Endothelial cell (in vitro differentiated cells): Measurements from ENCODE around the gene TMEM242. TPM values are rescaled to one million over a fixed set of nuclear protein-coding genes. Genes with fewer than 3 reads are reported as not detected.
A peak's percentile ranks its signal among the peaks of the same experiment; 100 is the strongest.

Source experiments
- DNase-seq: peaks from one replicate; pipeline ENCODE4 v3.0.0; 2021; ENCODE audit warnings: low spot score
- H3K27ac Mint-ChIP-seq: one replicate; pipeline ENCODE4 v1.8.0; 2021; ENCODE audit warnings: mixed read lengths, inconsistent platforms; ENCODE audit not compliant: unreplicated experiment
- H3K27me3 Mint-ChIP-seq: one replicate; pipeline ENCODE4 v1.8.0; 2021; ENCODE audit warnings: mild to moderate bottlenecking, moderate library complexity, mixed read lengths, inconsistent platforms; ENCODE audit not compliant: unreplicated experiment
- H3K36me3 Mint-ChIP-seq: one replicate; pipeline ENCODE4 v1.8.0; 2021; ENCODE audit warnings: mild to moderate bottlenecking, low read depth, mixed read lengths, inconsistent platforms; ENCODE audit not compliant: unreplicated experiment
- H3K4me1 Mint-ChIP-seq: one replicate; pipeline ENCODE4 v1.8.0; 2021; ENCODE audit warnings: mild to moderate bottlenecking, mixed read lengths, inconsistent platforms; ENCODE audit not compliant: unreplicated experiment
- H3K4me3 Mint-ChIP-seq: one replicate; pipeline ENCODE4 v1.8.0; 2021; ENCODE audit warnings: mild to moderate bottlenecking, mixed read lengths, inconsistent platforms; ENCODE audit not compliant: unreplicated experiment
- H3K9me3 Mint-ChIP-seq: one replicate; pipeline ENCODE4 v1.8.0; 2021; ENCODE audit warnings: mixed read lengths, inconsistent platforms; ENCODE audit not compliant: unreplicated experiment
- total RNA-seq: library from RNA; stranded (reverse); fragmentation: NEBNext Ultra II Directional; extraction: Animal tissue kit (Norgen Biotek cat#: 25700); gene quantifications from one replicate; pipeline ENCODE4 v1.2.1, GENCODE V29; 2021; ENCODE audit not compliant: unreplicated experiment
- TF ChIP-seq, protein P1 (sequence below): fragments of 200-600 bp; sonication (generic); IDR thresholded peaks from one replicate; pipeline ENCODE4 v1.5.0; 2021; ENCODE audit warnings: antibody characterized with exemption; ENCODE audit not compliant: unreplicated experiment

TMEM242 gene
- total RNA-seq, 1 donor from 2014 or later, result 10.8 TPM

DNA sequence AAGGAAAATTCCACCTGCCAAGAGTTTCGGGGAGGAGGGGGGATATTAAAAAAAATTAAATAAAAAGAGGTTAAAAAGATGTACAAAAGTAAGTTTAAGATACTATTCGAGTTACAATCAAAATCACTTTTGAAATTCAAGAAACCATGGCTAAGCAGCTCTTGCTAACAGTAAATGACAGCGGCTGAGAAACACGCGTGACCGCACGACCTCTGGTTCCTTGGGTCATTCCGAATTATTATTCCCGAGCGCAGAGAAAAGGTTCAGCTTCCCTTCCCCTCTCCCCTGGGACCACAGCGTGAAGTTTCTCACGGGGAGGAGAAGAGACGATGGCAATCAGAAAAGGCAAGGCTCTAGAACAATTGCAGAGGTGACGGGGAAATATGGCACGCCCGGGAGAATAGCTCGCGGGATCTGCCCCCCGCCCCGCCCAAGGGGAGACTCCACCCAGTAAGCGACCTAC is 496 bp downstream of the TMEM242 start:
- H3K27me3 Mint-ChIP-seq, result peaks cover 3% of the 10 kb centered on the region
- DNase-seq, result peak; percentile 80
- peaks cover 14% of the 10 kb centered on the region for H3K4me1 Mint-ChIP-seq
- H3K4me3 Mint-ChIP-seq, result peak overlapping the region; percentile 99
- peak overlapping the region; percentile 93 for H3K27ac Mint-ChIP-seq
- peaks cover 7% of the 10 kb centered on the region for H3K36me3 Mint-ChIP-seq
- TF ChIP-seq, protein P1, sequence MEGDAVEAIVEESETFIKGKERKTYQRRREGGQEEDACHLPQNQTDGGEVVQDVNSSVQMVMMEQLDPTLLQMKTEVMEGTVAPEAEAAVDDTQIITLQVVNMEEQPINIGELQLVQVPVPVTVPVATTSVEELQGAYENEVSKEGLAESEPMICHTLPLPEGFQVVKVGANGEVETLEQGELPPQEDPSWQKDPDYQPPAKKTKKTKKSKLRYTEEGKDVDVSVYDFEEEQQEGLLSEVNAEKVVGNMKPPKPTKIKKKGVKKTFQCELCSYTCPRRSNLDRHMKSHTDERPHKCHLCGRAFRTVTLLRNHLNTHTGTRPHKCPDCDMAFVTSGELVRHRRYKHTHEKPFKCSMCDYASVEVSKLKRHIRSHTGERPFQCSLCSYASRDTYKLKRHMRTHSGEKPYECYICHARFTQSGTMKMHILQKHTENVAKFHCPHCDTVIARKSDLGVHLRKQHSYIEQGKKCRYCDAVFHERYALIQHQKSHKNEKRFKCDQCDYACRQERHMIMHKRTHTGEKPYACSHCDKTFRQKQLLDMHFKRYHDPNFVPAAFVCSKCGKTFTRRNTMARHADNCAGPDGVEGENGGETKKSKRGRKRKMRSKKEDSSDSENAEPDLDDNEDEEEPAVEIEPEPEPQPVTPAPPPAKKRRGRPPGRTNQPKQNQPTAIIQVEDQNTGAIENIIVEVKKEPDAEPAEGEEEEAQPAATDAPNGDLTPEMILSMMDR, result no peak
- no peaks in the 10 kb centered on the region for H3K9me3 Mint-ChIP-seq

DNA sequence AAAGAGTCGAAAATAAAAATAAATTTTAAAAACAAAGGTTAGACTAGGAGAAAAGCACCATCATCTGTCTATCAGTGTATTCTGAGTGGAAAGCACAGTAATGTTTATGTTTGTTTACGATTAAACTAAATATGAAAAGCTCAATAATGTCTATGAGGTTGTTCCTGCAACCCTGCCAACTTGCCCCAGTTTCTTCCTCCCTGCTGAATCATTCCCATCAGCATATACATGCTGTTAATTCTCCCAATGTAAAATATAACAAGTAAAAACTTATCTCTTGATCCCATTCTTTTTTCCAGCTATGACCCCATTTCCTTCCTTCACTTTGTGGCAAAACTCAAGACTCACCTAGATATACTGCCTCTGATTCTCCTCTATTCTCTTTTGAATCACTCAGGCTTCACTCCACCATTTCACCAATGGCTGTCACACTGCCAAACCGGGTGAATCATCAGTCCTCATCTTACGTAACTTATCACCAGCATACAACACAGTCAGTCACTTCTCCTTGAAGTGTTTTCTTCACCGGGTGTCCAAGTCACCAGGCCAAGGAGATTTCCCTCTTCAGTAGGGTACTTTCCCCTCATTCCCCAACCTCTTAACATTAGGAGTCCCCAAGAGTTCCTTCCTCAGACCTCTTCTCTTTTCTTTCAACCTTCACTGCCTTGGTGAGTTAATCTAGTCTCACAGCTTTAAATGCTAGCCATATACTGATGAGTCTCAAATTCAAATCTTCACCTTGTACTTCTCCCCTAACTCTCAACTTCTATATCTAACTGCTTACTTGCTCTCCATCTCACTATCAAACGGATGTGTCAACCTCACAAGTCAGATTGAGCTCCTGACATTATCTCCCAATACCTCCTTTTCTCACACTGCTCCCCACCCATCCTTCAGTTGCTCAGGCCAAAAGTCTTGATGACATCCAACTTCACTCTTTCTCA is 6.2 kb downstream of the TMEM242 start:
- no peaks in the 10 kb centered on the region for H3K9me3 Mint-ChIP-seq
- H3K27ac Mint-ChIP-seq, result no peak overlapping the region
- H3K36me3 Mint-ChIP-seq, result peaks cover 31% of the 10 kb centered on the region
- H3K4me1 Mint-ChIP-seq, result no peaks in the 10 kb centered on the region
- TF ChIP-seq, protein P1, result no peak
- peak overlapping the region; percentile 4 for H3K4me3 Mint-ChIP-seq
- peaks cover 7% of the 10 kb centered on the region for H3K27me3 Mint-ChIP-seq
- DNase-seq, result no peak

DNA sequence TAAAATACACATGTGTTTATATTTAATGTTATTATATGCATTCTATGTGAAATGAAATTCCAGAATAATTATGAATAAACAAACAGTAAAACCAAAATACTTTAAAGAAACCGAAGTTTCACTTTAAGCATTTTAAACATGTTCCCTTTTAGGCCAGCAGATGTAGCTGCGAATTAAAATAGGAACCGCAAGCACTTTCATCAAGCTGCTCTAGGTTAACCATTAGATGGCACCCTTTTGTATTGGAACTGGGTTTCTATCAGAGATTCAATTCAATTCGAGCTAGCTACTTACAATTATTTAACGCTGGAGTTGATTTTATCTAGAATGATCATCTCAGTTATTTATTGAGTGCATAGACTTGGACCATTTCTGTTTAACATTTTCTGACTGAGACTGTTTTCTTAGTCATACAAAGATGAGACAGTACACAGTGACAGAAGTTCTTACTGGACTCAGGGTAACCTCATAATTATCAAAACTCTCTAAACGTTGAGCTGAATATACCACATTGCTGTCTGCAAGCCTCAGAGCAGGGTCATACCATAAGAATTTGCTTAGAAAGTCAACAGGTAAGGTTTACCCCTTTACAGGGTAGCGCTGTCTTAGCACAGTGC is 8.5 kb downstream of the TMEM242 start:
- DNase-seq, result no peak
- Mint-ChIP-seq H3K4me1 (no peaks in the 10 kb centered on the region), H3K9me3 (no peaks in the 10 kb centered on the region), H3K36me3 (peaks cover 40% of the 10 kb centered on the region), H3K27ac (no peak overlapping the region), H3K4me3 (no peak overlapping the region), H3K27me3 (peaks cover 15% of the 10 kb centered on the region)
- TF ChIP-seq, protein P1, result peak; percentile 61

DNA sequence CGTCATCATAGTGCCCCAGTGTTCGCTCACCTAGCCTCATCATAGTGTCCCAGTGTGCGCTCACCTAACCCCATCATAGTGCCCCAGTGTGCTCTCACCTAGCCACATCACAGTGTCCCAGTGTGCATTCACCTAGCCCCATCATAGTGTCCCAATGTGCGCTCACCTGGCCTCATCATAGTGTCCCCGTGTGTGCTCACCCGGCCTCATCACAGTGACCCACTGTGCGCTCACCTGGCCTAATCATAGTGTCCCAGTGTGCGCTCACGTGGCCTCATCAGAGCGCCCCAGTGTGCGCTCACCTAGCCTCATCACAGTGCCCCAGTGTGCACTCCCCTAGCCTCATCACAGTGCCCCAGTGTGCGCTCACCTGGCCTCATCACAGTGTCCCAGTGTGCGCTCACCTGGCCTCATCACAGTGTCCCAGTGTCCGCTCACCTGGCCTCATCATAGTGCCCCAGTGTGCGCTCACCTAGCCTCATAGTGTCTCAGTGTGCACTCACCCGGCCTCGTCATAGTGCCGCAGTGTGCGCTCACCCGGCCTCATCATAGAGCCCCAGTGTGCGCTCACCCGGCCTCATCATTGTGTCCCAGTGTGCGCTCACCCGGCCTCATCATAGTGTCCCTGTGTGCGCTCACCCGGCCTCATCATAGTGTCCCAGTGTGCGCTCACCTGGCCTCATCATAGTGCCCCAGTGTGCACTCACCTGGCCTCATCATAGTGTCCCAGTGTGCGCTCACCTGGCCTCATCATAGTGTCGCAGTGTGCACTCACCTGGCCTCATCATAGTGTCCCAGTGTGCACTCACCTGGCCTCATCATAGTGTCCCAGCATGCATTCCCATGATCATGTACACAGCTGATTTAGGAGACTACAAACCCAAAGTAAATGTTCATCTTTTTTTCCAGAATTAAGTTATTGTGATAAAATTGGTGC is 9.5 kb downstream of the TMEM242 start:
- TF ChIP-seq, protein P1, result no peak
- no peaks in the 10 kb centered on the region for H3K4me1 Mint-ChIP-seq
- peak overlapping the region; percentile 69 for H3K4me3 Mint-ChIP-seq
- peaks cover 15% of the 10 kb centered on the region for H3K27me3 Mint-ChIP-seq
- peaks cover 40% of the 10 kb centered on the region for H3K36me3 Mint-ChIP-seq
- no peak for DNase-seq
- H3K27ac Mint-ChIP-seq, result peak overlapping the region; percentile 52
- no peaks in the 10 kb centered on the region for H3K9me3 Mint-ChIP-seq
